GM23338 (cell line): ENCODE results near the gene PLD1. TPM values are rescaled to one million over a fixed set of nuclear protein-coding genes. Genes with fewer than 3 reads are reported as not detected.

ENCODE experiments used
- ATAC-seq: fragments of 200-7000 bp; cut with Tn5 transposase; 3 replicates; pipeline ENCODE4 v1.9.1; 2020
- DNase-seq: peaks from one replicate; pipeline ENCODE4 v3.0.0-alpha.2; 2015; ENCODE audit warnings: low spot score
- H2AFZ ChIP-seq: fragments of 200-600 bp; sonication (generic); 2 replicates; pipeline ENCODE4 v1.8.0; 2016; ENCODE audit warnings: antibody characterized with exemption, mild to moderate bottlenecking, moderate library complexity
- H3F3A ChIP-seq: fragments of 200-600 bp; sonication (generic); replicated peaks from 2 replicates; pipeline ENCODE4 v1.8.0; 2017; ENCODE audit warnings: antibody characterized with exemption, mixed run types, low read depth
- H3K27ac ChIP-seq: fragments of 200-600 bp; sonication (generic); 2 replicates; pipeline ENCODE4 v1.6.1; 2016; ENCODE audit warnings: low read depth
- H3K27me3 ChIP-seq: fragments of 200-600 bp; sonication (generic); 2 replicates; pipeline ENCODE4 v1.8.0; 2016; ENCODE audit warnings: mild to moderate bottlenecking, mixed run types, moderate library complexity; ENCODE audit not compliant: insufficient read depth
- H3K36me3 ChIP-seq: fragments of 200-600 bp; sonication (generic); 2 replicates; pipeline ENCODE4 v1.8.0; 2016; ENCODE audit warnings: mild to moderate bottlenecking; ENCODE audit not compliant: insufficient read depth
- H3K4me1 ChIP-seq: fragments of 200-600 bp; sonication (generic); 2 replicates; pipeline ENCODE4 v1.8.0; 2016; ENCODE audit warnings: mild to moderate bottlenecking, moderate library complexity; ENCODE audit not compliant: insufficient read depth
- H3K4me2 ChIP-seq: fragments of 200-600 bp; sonication (generic); 2 replicates; pipeline ENCODE4 v1.7.1; 2017; ENCODE audit warnings: mixed run types
- H3K4me3 ChIP-seq: fragments of 200-600 bp; sonication (generic); 2 replicates; pipeline ENCODE4 v1.6.1; 2016; ENCODE audit warnings: mixed run types
- H3K79me2 ChIP-seq: fragments of 200-600 bp; sonication (generic); replicated peaks from 2 replicates; pipeline ENCODE4 v1.8.0; 2017; ENCODE audit warnings: mild to moderate bottlenecking; ENCODE audit not compliant: insufficient read depth
- H3K9me2 ChIP-seq: fragments of 200-600 bp; sonication (generic); 2 replicates; pipeline ENCODE4 v1.8.0; 2017; ENCODE audit not compliant: insufficient read depth
- H4K20me1 ChIP-seq: fragments of 200-600 bp; sonication (generic); replicated peaks from 2 replicates; pipeline ENCODE4 v1.8.0; 2017; ENCODE audit warnings: mild to moderate bottlenecking; ENCODE audit not compliant: insufficient read depth
- H3K27ac Mint-ChIP-seq: 2 replicates; pipeline ENCODE4 v1.8.0; 2020; ENCODE audit warnings: inconsistent platforms, mild to moderate bottlenecking, moderate library complexity, mixed read lengths
- H3K27me3 Mint-ChIP-seq: 3 replicates; pipeline ENCODE4 v1.8.0; 2022; ENCODE audit warnings: low read depth, mild to moderate bottlenecking, moderate library complexity, mixed read lengths, inconsistent platforms; ENCODE audit not compliant: insufficient read depth, poor library complexity
- H3K36me3 Mint-ChIP-seq: 3 replicates; pipeline ENCODE4 v1.8.0; 2021; ENCODE audit warnings: low read depth, mild to moderate bottlenecking, inconsistent platforms, moderate library complexity, mixed read lengths
- H3K4me1 Mint-ChIP-seq: 3 replicates; pipeline ENCODE4 v1.8.0; 2020; ENCODE audit warnings: mild to moderate bottlenecking, inconsistent platforms, mixed read lengths
- H3K4me3 Mint-ChIP-seq: 3 replicates; pipeline ENCODE4 v1.8.0; 2021; ENCODE audit warnings: moderate library complexity, mild to moderate bottlenecking, inconsistent platforms, mixed read lengths
- H3K9me3 Mint-ChIP-seq: 3 replicates; pipeline ENCODE4 v1.8.0; 2020; ENCODE audit warnings: moderate library complexity, mild to moderate bottlenecking, inconsistent platforms, mixed read lengths
- EZH2phosphoT487 ChIP-seq: fragments of 200-600 bp; sonication (generic); IDR thresholded peaks from one replicate; pipeline ENCODE4 v1.8.1; 2018; ENCODE audit warnings: antibody characterized with exemption; ENCODE audit not compliant: unreplicated experiment
- JUNB ChIP-seq: IDR thresholded peaks from one replicate; pipeline ENCODE4 v1.6.1; 2016; ENCODE audit warnings: antibody characterized with exemption; ENCODE audit not compliant: unreplicated experiment
- REST ChIP-seq: IDR thresholded peaks from one replicate; pipeline ENCODE4 v1.6.1; 2018; ENCODE audit warnings: antibody characterized with exemption; ENCODE audit not compliant: unreplicated experiment
- STAT1 ChIP-seq: IDR thresholded peaks from one replicate; pipeline ENCODE4 v1.6.1; 2016; ENCODE audit warnings: antibody characterized with exemption; ENCODE audit not compliant: unreplicated experiment
- ZNF114 ChIP-seq: fragments of 250-450 bp; sonication (Bioruptor Pico); IDR thresholded peaks from 2 replicates; pipeline ENCODE4 v1.5.0; 2020; ENCODE audit warnings: mild to moderate bottlenecking, moderate library complexity
- ZNF462 ChIP-seq: fragments of 250-450 bp; sonication (Bioruptor Pico); IDR thresholded peaks from 2 replicates; pipeline ENCODE4 v1.5.0; 2020; ENCODE audit warnings: mild to moderate bottlenecking, moderate library complexity
- polyA plus RNA-seq: library from polyadenylated mRNA; unstranded; fragments of >200 nt; fragmentation: Nextera tagmentation; extraction: Ambion mirVana; gene quantifications from 2 replicates; pipeline ENCODE4 v1.2.1, GENCODE V29; 2016
- total RNA-seq: library from RNA; depleted of rRNA; stranded (reverse); fragments of >200 nt; shearing (Covaris generic); gene quantifications from 2 replicates; pipeline ENCODE4 v1.2.3, GENCODE V29; 2014

PLD1 gene
- total and polyA plus RNA-seq, 2 experiments from 2014 or later, result 1.4 to 2.2 TPM

DNA sequence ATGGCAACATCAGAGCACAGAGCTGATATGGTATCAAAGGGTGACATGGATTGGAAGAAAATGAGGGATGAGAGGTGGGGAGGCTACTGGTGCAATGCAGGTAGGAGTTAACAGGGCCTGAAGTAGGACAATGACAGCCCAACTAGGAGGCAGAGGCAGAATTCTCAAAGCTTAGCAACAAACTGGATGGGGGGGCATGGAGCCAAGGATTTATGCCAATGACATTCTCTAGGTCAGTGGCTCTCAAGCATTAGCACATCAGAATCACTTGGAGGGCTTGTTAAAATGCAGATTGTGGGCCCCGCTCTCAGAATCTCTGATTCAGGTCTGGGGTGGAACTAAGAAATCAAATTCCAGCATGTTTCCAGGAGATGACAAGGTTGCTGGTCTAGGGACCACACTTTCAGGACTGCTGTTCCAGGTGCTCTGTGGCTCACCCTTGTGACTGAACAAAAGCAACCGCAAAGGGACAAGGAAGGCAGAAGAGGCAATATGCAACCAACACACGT lies 252.0 kb downstream of the PLD1 start (continued):
- no peak for TF ChIP-seq ZNF462 (CRISPR knock-in tag)

- Histone ChIP-seq H2AFZ (no peak overlapping the region), H3K4me3 (no peak overlapping the region), H4K20me1 (no peaks in the 10 kb centered on the region), H3K79me2 (no peaks in the 10 kb centered on the region), H3K4me2 (no peak overlapping the region), H3K27me3 (no peaks in the 10 kb centered on the region), H3K36me3 (no peaks in the 10 kb centered on the region), H3K9me2 (peaks cover 11% of the 10 kb centered on the region), H3K4me1 (no peaks in the 10 kb centered on the region), H3K27ac (no peak overlapping the region), H3F3A (no peaks in the 10 kb centered on the region)
- no peaks in the 10 kb centered on the region for H3K9me3 Mint-ChIP-seq
- no peaks in the 10 kb centered on the region for H3K27me3 Mint-ChIP-seq
- ATAC-seq, result no peak
- DNase-seq, result no peak
- H3K4me3 Mint-ChIP-seq, result no peak overlapping the region
- H3K27ac Mint-ChIP-seq, result no peak overlapping the region
- no peaks in the 10 kb centered on the region for H3K36me3 Mint-ChIP-seq
- peaks cover 12% of the 10 kb centered on the region for H3K4me1 Mint-ChIP-seq
- TF ChIP-seq JUNB, result no peak
- TF ChIP-seq ZNF462 (CRISPR knock-in tag), result no peak
- no peak for TF ChIP-seq STAT1
- no peak for TF ChIP-seq REST
- no peak for TF ChIP-seq ZNF114 (CRISPR knock-in tag)
- TF ChIP-seq EZH2phosphoT487, result no peak
Observed at GRCh38 chr3:171557173-171557572, 253.1 kb downstream of the PLD1 start.
